H9 (cell line): ENCODE measurements around the gene GPBP1L1. TPM values are rescaled to one million over a fixed set of nuclear protein-coding genes. Genes with fewer than 3 reads are reported as not detected.

Source experiments
- DNase-seq: peaks from one replicate; pipeline ENCODE4 v3.0.0-alpha.2; 2017
- H2AFZ ChIP-seq: one replicate; pipeline ENCODE4 v1.6.1; 2013; ENCODE audit warnings: mild to moderate bottlenecking, low read length, control low read depth, moderate library complexity
- H2AK5ac ChIP-seq: 2 replicates; pipeline ENCODE4 v1.6.1; 2013; ENCODE audit warnings: low read length, control low read depth, mixed read lengths; ENCODE audit not compliant: insufficient read length
- H2BK120ac ChIP-seq: one replicate; pipeline ENCODE4 v1.6.1; 2013; ENCODE audit warnings: low read depth, mild to moderate bottlenecking, low read length, control low read depth, inconsistent platforms; ENCODE audit not compliant: poor library complexity, severe bottlenecking
- H2BK12ac ChIP-seq: 2 replicates; pipeline ENCODE4 v1.6.1; 2013; ENCODE audit warnings: low read length, control low read depth, mixed read lengths, low read depth; ENCODE audit not compliant: insufficient read length
- H2BK15ac ChIP-seq: 2 replicates; pipeline ENCODE4 v1.6.1; 2013; ENCODE audit warnings: low read depth, low read length, control low read depth
- H2BK20ac ChIP-seq: one replicate; pipeline ENCODE4 v1.6.1; 2013; ENCODE audit warnings: low read depth, mild to moderate bottlenecking, low read length, control low read depth, inconsistent platforms; ENCODE audit not compliant: poor library complexity, severe bottlenecking
- H2BK5ac ChIP-seq: 2 replicates; pipeline ENCODE4 v1.6.1; 2013; ENCODE audit warnings: low read length, control low read depth, mixed read lengths; ENCODE audit not compliant: insufficient read length
- H3K14ac ChIP-seq: 2 replicates; pipeline ENCODE4 v1.6.1; 2013; ENCODE audit warnings: low read length, control low read depth; ENCODE audit not compliant: insufficient read depth
- H3K18ac ChIP-seq: 2 replicates; pipeline ENCODE4 v1.6.1; 2013; ENCODE audit warnings: low read depth, mild to moderate bottlenecking, mixed read lengths, low read length, control low read depth; ENCODE audit not compliant: insufficient read length
- H3K23ac ChIP-seq: 2 replicates; pipeline ENCODE4 v1.6.1; 2013; ENCODE audit warnings: low read length, control low read depth, mixed read lengths, low read depth; ENCODE audit not compliant: insufficient read length
- H3K23me2 ChIP-seq: 2 replicates; pipeline ENCODE4 v1.6.1; 2013; ENCODE audit warnings: low read depth, mild to moderate bottlenecking, mixed read lengths, low read length, control low read depth; ENCODE audit not compliant: insufficient read length, poor library complexity, severe bottlenecking
- H3K27ac ChIP-seq: 2 replicates; pipeline ENCODE4 v1.5.1; 2013; ENCODE audit warnings: low read length, control low read depth, mixed read lengths, low read depth; ENCODE audit not compliant: insufficient read length
- H3K27me3 ChIP-seq: 2 replicates; pipeline ENCODE4 v1.6.1; 2013; ENCODE audit warnings: low read length, control low read depth, inconsistent platforms; ENCODE audit not compliant: insufficient read depth
- H3K4ac ChIP-seq: 2 replicates; pipeline ENCODE4 v1.6.1; 2013; ENCODE audit warnings: low read depth, mild to moderate bottlenecking, control low read depth, inconsistent platforms, low read length, moderate library complexity
- H3K4me1 ChIP-seq: 2 replicates; pipeline ENCODE4 v1.6.1; 2013; ENCODE audit warnings: low read length, control low read depth, inconsistent platforms; ENCODE audit not compliant: insufficient read depth
- H3K4me2 ChIP-seq: 2 replicates; pipeline ENCODE4 v1.6.1; 2013; ENCODE audit warnings: low read length, control low read depth, mixed read lengths; ENCODE audit not compliant: insufficient read length, insufficient read depth
- H3K56ac ChIP-seq: 2 replicates; pipeline ENCODE4 v1.6.1; 2013; ENCODE audit warnings: low read depth, mild to moderate bottlenecking, mixed read lengths, low read length, control low read depth; ENCODE audit not compliant: insufficient read length
- H3K79me1 ChIP-seq: 2 replicates; pipeline ENCODE4 v1.6.1; 2013; ENCODE audit warnings: low read depth, mild to moderate bottlenecking, moderate library complexity, low read length, control low read depth, inconsistent platforms; ENCODE audit not compliant: insufficient read depth, poor library complexity, severe bottlenecking
- H3K79me2 ChIP-seq: 2 replicates; pipeline ENCODE4 v1.6.1; 2013; ENCODE audit warnings: low read length, control low read depth, inconsistent platforms; ENCODE audit not compliant: insufficient read depth
- H3K9ac ChIP-seq: 2 replicates; pipeline ENCODE4 v1.6.1; 2013; ENCODE audit warnings: low read length, control low read depth, mixed read lengths; ENCODE audit not compliant: insufficient read length; ENCODE audit errors: extremely low read depth
- H3K9me3 ChIP-seq: one replicate; pipeline ENCODE4 v1.6.1; 2013; ENCODE audit warnings: low read depth, low read length, inconsistent platforms; ENCODE audit not compliant: control insufficient read depth
- H3T11ph ChIP-seq: one replicate; pipeline ENCODE4 v1.6.1; 2013; ENCODE audit warnings: mild to moderate bottlenecking, low read length, control low read depth, inconsistent platforms
- H4K20me1 ChIP-seq: one replicate; pipeline ENCODE4 v1.6.1; 2013; ENCODE audit not compliant: control insufficient read depth, insufficient read length, insufficient read depth
- H4K5ac ChIP-seq: 2 replicates; pipeline ENCODE4 v1.6.1; 2013; ENCODE audit warnings: low read depth, mild to moderate bottlenecking, mixed read lengths, low read length, control low read depth; ENCODE audit not compliant: insufficient read length
- H4K8ac ChIP-seq: replicated peaks from 2 replicates; pipeline ENCODE4 v1.6.1; 2013; ENCODE audit warnings: low read length, control low read depth, mixed read lengths, low read depth; ENCODE audit not compliant: insufficient read length
- H4K91ac ChIP-seq: 2 replicates; pipeline ENCODE4 v1.6.1; 2013; ENCODE audit warnings: low read depth, mild to moderate bottlenecking, moderate library complexity, mixed read lengths, low read length, control low read depth; ENCODE audit not compliant: insufficient read length
- H3K27ac Mint-ChIP-seq, 3 experiments: 2 replicates in 2 of 3; 3 replicates in 1 of 3; pipeline ENCODE4 v1.8.0; 2020 to 2021; ENCODE audit warnings: mixed read lengths in 3 of 3, mild to moderate bottlenecking in 1 of 3, moderate library complexity in 1 of 3
- H3K27me3 Mint-ChIP-seq: 2 replicates; pipeline ENCODE4 v1.8.0; 2021; ENCODE audit warnings: low read depth, mild to moderate bottlenecking, moderate library complexity, mixed read lengths
- H3K36me3 Mint-ChIP-seq, 3 experiments: 2 replicates in 2 of 3; 3 replicates in 1 of 3; pipeline ENCODE4 v1.8.0; 2020 to 2021; ENCODE audit warnings: low read depth in 3 of 3, mixed read lengths in 3 of 3; ENCODE audit not compliant: insufficient read depth in 1 of 3
- H3K4me1 Mint-ChIP-seq, 2 experiments: 2 replicates each; pipeline ENCODE4 v1.8.0; 2020; ENCODE audit warnings: mixed read lengths in 2 of 2
- H3K4me3 Mint-ChIP-seq, 2 experiments: 2 replicates in 1 of 2; 3 replicates in 1 of 2; pipeline ENCODE4 v1.8.0; 2020 to 2021; ENCODE audit warnings: mild to moderate bottlenecking in 2 of 2, mixed read lengths in 2 of 2, moderate library complexity in 1 of 2
- H3K9me3 Mint-ChIP-seq, 2 experiments: 2 replicates in 1 of 2; 3 replicates in 1 of 2; pipeline ENCODE4 v1.8.0; 2020; ENCODE audit warnings: mild to moderate bottlenecking in 2 of 2, mixed read lengths in 2 of 2, moderate library complexity in 1 of 2
- WGBS: extraction: QIAGEN DNeasy Blood & Tissue Kit; methylation state at CpG from one replicate; pipeline ENCODE4 v1.1.7; 2013; ENCODE audit warnings: missing lambda C conversion rate, low lambda C conversion rate, mixed read lengths; ENCODE audit not compliant: insufficient read length; ENCODE audit errors: extremely low coverage; 5-methylcytosine and 5-hydroxymethylcytosine counted together
- total RNA-seq: library from RNA; stranded (reverse); gene quantifications from 2 replicates; pipeline ENCODE4 v1.2.1, GENCODE V29; 2021
- TF ChIP-seq, protein P1 (sequence below): fragments of 200-600 bp; sonication (generic); conservative IDR thresholded peaks from 3 replicates; pipeline ENCODE4 v1.8.0; 2021; ENCODE audit warnings: antibody characterized with exemption, mild to moderate bottlenecking

The GPBP1L1 gene
- total RNA-seq, 1 experiment from 2014 or later = 115 TPM

DNA sequence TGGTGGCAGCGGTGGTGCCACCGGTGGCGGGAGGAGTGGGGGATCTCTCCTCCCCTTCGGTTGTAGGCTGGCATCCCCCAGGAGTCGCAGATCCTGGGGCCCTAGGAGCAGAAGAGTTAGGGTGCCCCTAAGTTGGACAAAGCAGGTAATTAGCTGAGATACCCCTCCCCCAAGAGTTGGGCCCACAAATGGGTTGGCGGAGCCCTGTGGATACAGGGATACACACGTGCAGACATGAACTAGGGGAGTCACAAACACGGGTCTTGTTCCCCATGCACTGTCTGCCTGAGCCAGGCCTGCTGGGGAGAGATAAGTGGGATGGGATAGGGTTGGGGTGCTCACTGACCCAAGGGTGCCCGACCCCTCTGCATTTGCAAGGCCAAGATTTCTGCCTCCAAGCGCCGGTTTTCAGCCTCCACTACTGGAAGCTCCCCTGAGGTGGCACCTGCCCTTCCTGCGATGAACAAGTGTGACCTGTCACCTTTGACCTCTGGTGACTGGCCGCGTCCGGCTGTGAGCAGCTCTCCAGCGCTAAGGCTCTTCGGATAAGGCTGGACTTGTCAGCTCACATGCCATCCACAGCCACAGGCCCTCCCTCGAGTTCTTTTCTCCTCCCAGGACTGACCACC lies 64.3 kb downstream of the GPBP1L1 start:
- no CpG with 5 or more reads among the region's 18 CpGs for WGBS
- H3K27ac Mint-ChIP-seq = peak overlapping the region in 1 of 3 experiments; percentile 61; a peak in 3 of 7 replicates
- TF ChIP-seq, protein P1, sequence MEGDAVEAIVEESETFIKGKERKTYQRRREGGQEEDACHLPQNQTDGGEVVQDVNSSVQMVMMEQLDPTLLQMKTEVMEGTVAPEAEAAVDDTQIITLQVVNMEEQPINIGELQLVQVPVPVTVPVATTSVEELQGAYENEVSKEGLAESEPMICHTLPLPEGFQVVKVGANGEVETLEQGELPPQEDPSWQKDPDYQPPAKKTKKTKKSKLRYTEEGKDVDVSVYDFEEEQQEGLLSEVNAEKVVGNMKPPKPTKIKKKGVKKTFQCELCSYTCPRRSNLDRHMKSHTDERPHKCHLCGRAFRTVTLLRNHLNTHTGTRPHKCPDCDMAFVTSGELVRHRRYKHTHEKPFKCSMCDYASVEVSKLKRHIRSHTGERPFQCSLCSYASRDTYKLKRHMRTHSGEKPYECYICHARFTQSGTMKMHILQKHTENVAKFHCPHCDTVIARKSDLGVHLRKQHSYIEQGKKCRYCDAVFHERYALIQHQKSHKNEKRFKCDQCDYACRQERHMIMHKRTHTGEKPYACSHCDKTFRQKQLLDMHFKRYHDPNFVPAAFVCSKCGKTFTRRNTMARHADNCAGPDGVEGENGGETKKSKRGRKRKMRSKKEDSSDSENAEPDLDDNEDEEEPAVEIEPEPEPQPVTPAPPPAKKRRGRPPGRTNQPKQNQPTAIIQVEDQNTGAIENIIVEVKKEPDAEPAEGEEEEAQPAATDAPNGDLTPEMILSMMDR = no peak

More for the DNA sequence above, 64.3 kb downstream of the GPBP1L1 start:
- H3K23me2 ChIP-seq = no peaks in the 10 kb centered on the region
- H2BK5ac ChIP-seq = no peak overlapping the region
- no peak overlapping the region for H3K14ac ChIP-seq
- Mint-ChIP-seq H3K9me3 (no peaks in the 10 kb centered on the region), H3K27me3 (no peaks in the 10 kb centered on the region), H3K4me3 (no peak overlapping the region), H3K36me3 (peaks cover 14 to 47% (median 32%) of the 10 kb centered on the region in 3 experiments; a peak in 6 of 7 replicates), H3K4me1 (peaks cover 0 to 4% of the 10 kb centered on the region in 2 experiments; a peak in 1 of 4 replicates)
- no peaks in the 10 kb centered on the region for H3K79me2 ChIP-seq
- no peak for DNase-seq
- H2BK120ac ChIP-seq = no peak overlapping the region
- H2BK15ac ChIP-seq = no peak overlapping the region
- H3K18ac ChIP-seq = no peak overlapping the region
- no peak overlapping the region for H3T11ph ChIP-seq
- no peak overlapping the region for H2AK5ac ChIP-seq
- no peak overlapping the region for H3K4me2 ChIP-seq
- peak overlapping the region; percentile 7 for H3K27ac ChIP-seq
- no peaks in the 10 kb centered on the region for H3K4me1 ChIP-seq
- H2BK20ac ChIP-seq = no peak overlapping the region
- H4K20me1 ChIP-seq = no peaks in the 10 kb centered on the region
- no peak overlapping the region for H2BK12ac ChIP-seq
- H3K9me3 ChIP-seq = no peaks in the 10 kb centered on the region
- no peak overlapping the region for H4K8ac ChIP-seq
- no peak overlapping the region for H4K5ac ChIP-seq
- no peak overlapping the region for H3K56ac ChIP-seq
- no peak overlapping the region for H4K91ac ChIP-seq
- H3K4ac ChIP-seq = no peak overlapping the region
- no peaks in the 10 kb centered on the region for H3K27me3 ChIP-seq
- H2AFZ ChIP-seq = no peak overlapping the region
- no peak overlapping the region for H3K9ac ChIP-seq
- no peaks in the 10 kb centered on the region for H3K79me1 ChIP-seq
- no peak overlapping the region for H3K23ac ChIP-seq
